WTC11 (cell line): ENCODE results near the gene ADAM12.

Source experiments
- CREB1 ChIP-seq: sonication (generic); formaldehyde crosslinking; IDR thresholded peaks from 2 replicates; pipeline ENCODE4 v1.8.0; 2023; ENCODE audit warnings: mild to moderate bottlenecking, missing genetic modification reagents
- CTCF ChIP-seq: fragments of 200-600 bp; IDR thresholded peaks from 2 replicates; pipeline ENCODE4 v1.8.0; 2022; ENCODE audit warnings: antibody characterized with exemption
- GABPB1 ChIP-seq: sonication (generic); formaldehyde crosslinking; IDR thresholded peaks from 2 replicates; pipeline ENCODE4 v1.8.1; 2023; ENCODE audit warnings: mild to moderate bottlenecking, missing genetic modification reagents
- IRF2 ChIP-seq: sonication (generic); formaldehyde crosslinking; IDR thresholded peaks from 2 replicates; pipeline ENCODE4 v1.8.0; 2022; ENCODE audit warnings: low read depth, missing genetic modification reagents, borderline replicate concordance
- NR2C2 ChIP-seq: sonication (generic); formaldehyde crosslinking; IDR thresholded peaks from 2 replicates; pipeline ENCODE4 v1.8.0; 2022; ENCODE audit warnings: mild to moderate bottlenecking, missing genetic modification reagents
- NR3C1 ChIP-seq: sonication (generic); formaldehyde crosslinking; conservative IDR thresholded peaks from 2 replicates; pipeline ENCODE4 v1.8.1; 2023; ENCODE audit warnings: low read depth, mild to moderate bottlenecking, missing genetic modification reagents
- PRDM15 ChIP-seq: sonication (generic); formaldehyde crosslinking; IDR thresholded peaks from 2 replicates; pipeline ENCODE4 v1.8.0; 2022; ENCODE audit warnings: missing genetic modification reagents
- PREB ChIP-seq: sonication (generic); formaldehyde crosslinking; IDR thresholded peaks from 2 replicates; pipeline ENCODE4 v1.8.1; 2022; ENCODE audit warnings: mild to moderate bottlenecking, missing genetic modification reagents, moderate library complexity, borderline replicate concordance
- TCF7 ChIP-seq: sonication (generic); formaldehyde crosslinking; IDR thresholded peaks from 2 replicates; pipeline ENCODE4 v1.8.0; 2022; ENCODE audit warnings: mild to moderate bottlenecking, low read depth, missing genetic modification reagents, moderate library complexity
- ZNF232 ChIP-seq: sonication (generic); formaldehyde crosslinking; IDR thresholded peaks from 2 replicates; pipeline ENCODE4 v1.8.0; 2022; ENCODE audit warnings: mild to moderate bottlenecking, missing genetic modification reagents

GRCh38 chr10:126332576-126332975 lies 55.7 kb downstream of the ADAM12 start:
- no peak for TF ChIP-seq CTCF
- TF ChIP-seq TCF7 = no peak
- no peak for TF ChIP-seq NR2C2
- no peak for TF ChIP-seq ZNF232 (CRISPR knock-in tag)
- no peak for TF ChIP-seq IRF2 (CRISPR knock-in tag)
- TF ChIP-seq PREB (CRISPR knock-in tag) = no peak
- no peak for TF ChIP-seq CREB1 (CRISPR knock-in tag)
- no peak for TF ChIP-seq NR3C1 (CRISPR knock-in tag)
- no peak for TF ChIP-seq PRDM15 (CRISPR knock-in tag)
- no peak for TF ChIP-seq GABPB1 (CRISPR knock-in tag)
